Breast epithelium (tissue), 4 donors: Measurements from ENCODE around the gene OR2B2. TPM values are rescaled to one million over a fixed set of nuclear protein-coding genes. Genes with fewer than 3 reads are reported as not detected.
"Not testable (repeated sequence)": the region's sequence is repeated elsewhere in the genome, so short reads cannot be mapped to it uniquely, and the experiment has no call there.

Source experiments
- DNase-seq, 2 donors: peaks; one replicate each; pipeline ENCODE4 v3.0.0-alpha.2; 2019; ENCODE audit warnings: low spot score in 2 of 2
- H3K27ac ChIP-seq, 2 donors: fragments of 200-600 bp; sonication (generic) in 1 of 2; one replicate each; pipeline ENCODE4 v1.5.1; 2016 to 2019; ENCODE audit warnings: mild to moderate bottlenecking in 1 of 2
- H3K27me3 ChIP-seq, 2 donors: fragments of 200-600 bp; sonication (generic) in 1 of 2; one replicate each; pipeline versions ENCODE4 v1.5.1 to v1.6.0; 2017 to 2019; ENCODE audit warnings: control low read depth in 1 of 2, mild to moderate bottlenecking in 1 of 2
- H3K36me3 ChIP-seq: fragments of 200-600 bp; one replicate; pipeline ENCODE4 v1.5.1; 2019
- H3K4me1 ChIP-seq, 2 donors: fragments of 200-600 bp; sonication (generic); one replicate each; pipeline ENCODE4 v1.5.1; 2016 to 2019; ENCODE audit warnings: control low read depth in 1 of 2
- H3K4me3 ChIP-seq, 3 donors: fragments of 200-600 bp; sonication (generic); 1 replicate in 2 of 3; 2 replicates in 1 of 3; pipeline ENCODE4 v1.5.1; 2016 to 2019; ENCODE audit warnings: mild to moderate bottlenecking in 3 of 3, moderate library complexity in 2 of 3
- H3K9me3 ChIP-seq, 2 donors: fragments of 200-600 bp; sonication (generic) in 1 of 2; one replicate each; pipeline ENCODE4 v1.5.1; 2016 to 2019; ENCODE audit warnings: control low read depth in 1 of 2
- CTCF ChIP-seq, 3 donors: fragments of 450-650 bp; IDR thresholded peaks; one replicate each; pipeline ENCODE4 v1.5.1; 2016 to 2017; ENCODE audit warnings: antibody characterized with exemption in 3 of 3, mild to moderate bottlenecking in 3 of 3, moderate library complexity in 3 of 3
- POLR2A ChIP-seq: fragments of 450-650 bp; IDR thresholded peaks from one replicate; pipeline ENCODE4 v1.6.1; 2016; ENCODE audit warnings: antibody characterized with exemption, mild to moderate bottlenecking, moderate library complexity
- POLR2AphosphoS5 ChIP-seq, 3 donors: sonication (generic); formaldehyde crosslinking; IDR thresholded peaks; one replicate each; pipeline ENCODE4 v1.6.1; 2017; ENCODE audit warnings: antibody characterized with exemption in 3 of 3
- intact Hi-C: fragments of 100-400 bp; cut with DNase I; formaldehyde crosslinking; loops from one replicate; pipeline ENCODE4 v1.15.1; 2023; ENCODE audit warnings: low total_unique reads
- total RNA-seq, 3 donors: library from RNA; depleted of rRNA; stranded (reverse); fragments of >200 nt; gene quantifications; one replicate each; pipeline ENCODE4 v1.1.0, GENCODE V29; 2016

Gene OR2B2
- total RNA-seq, 3 donors from 2014 or later = not detected

- Histone ChIP-seq H3K4me3 (no peak overlapping the region), H3K9me3 (no peaks in the 10 kb centered on the region), H3K36me3 (no peaks in the 10 kb centered on the region), H3K27ac (no peak overlapping the region), H3K4me1 (no peaks in the 10 kb centered on the region), H3K27me3 (peaks cover 0 to 8% of the 10 kb centered on the region in 2 donors)
- intact Hi-C loops = no loop called here
- no peak for TF ChIP-seq CTCF (IDR thresholded peaks at IDR 0.05)
- TF ChIP-seq POLR2AphosphoS5 (IDR thresholded peaks at IDR 0.05) = no peak
- TF ChIP-seq POLR2A = no peak
- no peak for DNase-seq
These were observed 10.8 kb upstream of the OR2B2 start for GRCh38 chr6:27922949-27923348.

GRCh38 chr6:27908017-27908416, 4.2 kb downstream of the OR2B2 start:
- Histone ChIP-seq H3K27ac (no peak overlapping the region), H3K9me3 (no peaks in the 10 kb centered on the region), H3K4me1 (no peaks in the 10 kb centered on the region), H3K36me3 (no peaks in the 10 kb centered on the region), H3K27me3 (peaks cover 0 to 5% of the 10 kb centered on the region in 2 donors), H3K4me3 (no peak overlapping the region)
- intact Hi-C loops = no loop called here
- TF ChIP-seq CTCF (IDR thresholded peaks at IDR 0.05) = no peak
- TF ChIP-seq POLR2A = no peak
- TF ChIP-seq POLR2AphosphoS5 (IDR thresholded peaks at IDR 0.05) = no peak
- no peak for DNase-seq

GRCh38 chr6:27902335-27903314, 9.6 kb downstream of the OR2B2 start:
- TF ChIP-seq CTCF (IDR thresholded peaks at IDR 0.05) (no peak), POLR2A (no peak), POLR2AphosphoS5 (IDR thresholded peaks at IDR 0.05) (peak; percentile 42 to 79 (median 69))
- peak overlapping the region; percentile 41 to 75 (median 70) for H3K4me3 ChIP-seq
- peaks cover 0 to 3% of the 10 kb centered on the region in 2 donors for H3K27me3 ChIP-seq
- intact Hi-C loops = no loop called here
- H3K27ac ChIP-seq = peak overlapping the region; percentile 94 to 95
- peak; percentile 85 to 88 for DNase-seq
- no peaks in the 10 kb centered on the region for H3K4me1 ChIP-seq
- H3K9me3 ChIP-seq = no peaks in the 10 kb centered on the region
- no peaks in the 10 kb centered on the region for H3K36me3 ChIP-seq

DNA sequence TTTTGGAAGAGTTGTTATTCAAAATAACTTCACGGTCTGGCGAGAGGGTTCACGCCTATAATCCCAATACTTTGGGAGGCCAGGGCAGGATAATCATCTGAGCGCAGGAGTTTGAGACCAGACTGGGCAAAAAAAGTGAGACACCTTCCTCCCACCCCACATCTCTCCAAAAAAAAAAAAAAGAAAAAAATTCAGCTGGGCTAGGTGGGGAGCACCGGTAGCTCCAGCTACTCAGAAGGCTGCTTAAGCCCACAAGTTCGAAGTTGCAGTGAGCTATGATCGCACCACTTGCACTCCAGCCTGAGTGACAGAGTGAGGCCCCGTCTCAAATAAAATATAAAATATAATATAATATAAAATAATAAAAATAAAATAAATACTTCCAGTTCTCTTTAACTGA, 10.4 kb downstream of the OR2B2 start:
- H3K27me3 ChIP-seq = peaks cover 0 to 3% of the 10 kb centered on the region in 2 donors
- no peak overlapping the region for H3K4me3 ChIP-seq
- TF ChIP-seq CTCF (IDR thresholded peaks at IDR 0.05) (no peak), POLR2AphosphoS5 (IDR thresholded peaks at IDR 0.05) (no peak), POLR2A (no peak)
- no peak overlapping the region for H3K27ac ChIP-seq
- intact Hi-C loops = no loop called here
- no peaks in the 10 kb centered on the region for H3K36me3 ChIP-seq
- H3K9me3 ChIP-seq = no peaks in the 10 kb centered on the region
- no peaks in the 10 kb centered on the region for H3K4me1 ChIP-seq
- DNase-seq = no peak

DNA sequence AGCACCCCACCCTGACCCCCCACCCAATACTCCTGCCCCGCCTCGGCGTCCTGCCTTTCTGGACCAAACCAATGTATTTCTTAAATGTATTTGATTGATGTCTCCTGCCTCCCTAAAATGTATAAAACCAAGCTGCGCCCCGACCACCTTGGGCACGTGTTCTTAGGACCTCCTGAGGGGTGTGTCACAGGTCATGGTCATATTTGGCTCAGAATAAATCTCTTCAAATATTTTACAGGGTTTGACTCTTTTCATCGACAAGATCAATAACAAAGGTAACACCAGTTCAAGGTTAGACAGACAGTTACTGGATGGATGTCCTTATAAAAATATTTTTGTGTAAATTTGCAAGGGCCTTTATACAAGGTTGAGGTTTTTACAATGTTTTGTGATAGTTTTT, 12.0 kb downstream of the OR2B2 start:
- DNase-seq, H3K9me3 ChIP-seq, H3K36me3 ChIP-seq, intact Hi-C loops, H3K27ac ChIP-seq, H3K27me3 ChIP-seq, H3K4me1 ChIP-seq, H3K4me3 ChIP-seq: not testable (repeated sequence)
